Activated T-cell treated with anti-CD3 and anti-CD28 coated beads, Interleukin-2, amount 50 U/mL, for 4 hours (primary cell): ENCODE data around the gene CPT1B. TPM values are rescaled to one million over a fixed set of nuclear protein-coding genes. Genes with fewer than 3 reads are reported as not detected.

Experiments
- ATAC-seq, 2 donors: fragments of 200-7000 bp; cut with Tn5 transposase; one replicate each; pipeline ENCODE4 v1.10.0; 2021
- DNase-seq: peaks from one replicate; pipeline ENCODE4 v3.0.0-alpha.2; 2020
- H3K27me3 Mint-ChIP-seq: one replicate; pipeline ENCODE4 v1.8.0; 2021; ENCODE audit warnings: low read depth, mixed read lengths
- H3K36me3 Mint-ChIP-seq: one replicate; pipeline ENCODE4 v1.8.0; 2022; ENCODE audit warnings: mixed read lengths; ENCODE audit not compliant: insufficient read depth
- H3K4me1 Mint-ChIP-seq: one replicate; pipeline ENCODE4 v1.8.0; 2021; ENCODE audit warnings: low read depth, mixed read lengths
- H3K4me3 Mint-ChIP-seq: one replicate; pipeline ENCODE4 v1.8.0; 2021; ENCODE audit warnings: mild to moderate bottlenecking, moderate library complexity, mixed read lengths
- H3K9me3 Mint-ChIP-seq: one replicate; pipeline ENCODE4 v1.8.0; 2021; ENCODE audit warnings: mixed read lengths
- total RNA-seq, 3 donors: library from RNA; stranded (reverse); gene quantifications; one replicate each; pipeline ENCODE4 v1.2.1, GENCODE V29; 2021

Gene CPT1B
- total RNA-seq, 3 donors from 2014 or later: 30.0 to 38.3 (median 32.7) TPM

GRCh38 chr22:50585238-50585637, 7.0 kb upstream of the CPT1B start:
- Mint-ChIP-seq H3K27me3 (no peaks in the 10 kb centered on the region), H3K4me1 (peaks cover 12% of the 10 kb centered on the region), H3K4me3 (no peak overlapping the region), H3K36me3 (peaks cover under 1% of the 10 kb centered on the region), H3K9me3 (no peaks in the 10 kb centered on the region)
- DNase-seq (no peak), ATAC-seq (no peak)

DNA sequence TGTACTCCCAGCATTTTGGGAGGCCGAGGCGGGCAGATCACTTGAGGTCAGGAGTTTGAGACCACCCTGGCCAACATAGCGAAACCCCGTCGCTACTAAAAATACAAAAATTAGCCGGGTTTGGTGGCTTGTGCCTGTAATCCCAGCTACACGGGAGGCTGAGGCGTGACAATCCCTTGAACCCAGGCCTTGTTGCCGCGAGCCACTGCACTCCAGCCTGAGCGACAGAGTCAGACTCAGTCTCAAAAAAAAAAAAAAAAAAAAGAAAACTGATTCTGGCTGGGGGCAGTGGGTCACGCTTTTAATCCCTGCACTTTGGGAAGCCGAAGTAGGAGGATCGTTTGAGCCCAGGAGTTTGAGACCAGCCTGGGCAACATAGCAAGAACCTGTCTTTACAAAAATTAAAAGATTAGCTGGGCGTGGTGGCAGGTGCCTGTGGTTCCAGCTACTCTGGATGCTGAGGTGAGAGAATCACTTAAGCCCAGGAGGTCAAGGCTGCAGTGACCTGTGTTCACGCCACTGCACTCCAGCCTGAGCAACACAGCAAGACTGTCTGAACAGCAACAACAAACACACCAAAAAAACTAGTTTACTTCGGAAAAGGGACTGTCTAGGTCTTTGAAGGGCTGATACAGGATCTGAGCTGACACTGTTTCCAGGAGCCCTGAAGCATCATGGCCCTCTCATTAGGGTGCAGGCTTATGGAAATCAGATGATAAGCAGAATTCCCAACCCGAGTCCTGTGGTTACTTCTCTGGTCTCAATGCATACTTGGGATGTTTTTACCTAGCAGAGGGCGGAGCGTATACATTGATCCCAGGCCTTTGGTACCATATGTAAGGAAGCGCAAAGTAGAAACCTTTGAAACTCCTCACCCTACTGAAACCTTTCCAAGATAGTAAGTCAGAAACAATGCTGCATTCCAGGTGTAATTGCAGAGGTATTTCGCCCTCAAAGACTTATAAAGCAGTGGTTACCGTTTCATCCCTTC, 6.2 kb upstream of the CPT1B start:
- Mint-ChIP-seq H3K4me3 (peak overlapping the region; percentile 88), H3K4me1 (peaks cover 16% of the 10 kb centered on the region), H3K36me3 (peaks cover 5% of the 10 kb centered on the region), H3K27me3 (no peaks in the 10 kb centered on the region), H3K9me3 (no peaks in the 10 kb centered on the region)
- ATAC-seq (no peak), DNase-seq (no peak)

- peaks cover 16% of the 10 kb centered on the region for H3K4me1 Mint-ChIP-seq
Measured at GRCh38 chr22:50583294-50583861, 5.2 kb upstream of the CPT1B start.

GRCh38 chr22:50582493-50583293, 4.5 kb upstream of the CPT1B start, which contains the start of gene CHKB:
CHKB (minus strand) TSS chr22:50582849; CDS start chr22:50582781, 68 bp downstream.
- DNase-seq: peak; percentile 96
- Mint-ChIP-seq H3K4me1 (peaks cover 17% of the 10 kb centered on the region), H3K27me3 (no peaks in the 10 kb centered on the region)

More at GRCh38 chr22:50583294-50583861, 5.2 kb upstream of the CPT1B start:
- H3K9me3 Mint-ChIP-seq: no peaks in the 10 kb centered on the region
- peak overlapping the region; percentile 88 for H3K4me3 Mint-ChIP-seq
- DNase-seq (no peak), ATAC-seq (peak; percentile 8 to 14)
- H3K36me3 Mint-ChIP-seq: peaks cover 5% of the 10 kb centered on the region
- H3K27me3 Mint-ChIP-seq: no peaks in the 10 kb centered on the region

DNA sequence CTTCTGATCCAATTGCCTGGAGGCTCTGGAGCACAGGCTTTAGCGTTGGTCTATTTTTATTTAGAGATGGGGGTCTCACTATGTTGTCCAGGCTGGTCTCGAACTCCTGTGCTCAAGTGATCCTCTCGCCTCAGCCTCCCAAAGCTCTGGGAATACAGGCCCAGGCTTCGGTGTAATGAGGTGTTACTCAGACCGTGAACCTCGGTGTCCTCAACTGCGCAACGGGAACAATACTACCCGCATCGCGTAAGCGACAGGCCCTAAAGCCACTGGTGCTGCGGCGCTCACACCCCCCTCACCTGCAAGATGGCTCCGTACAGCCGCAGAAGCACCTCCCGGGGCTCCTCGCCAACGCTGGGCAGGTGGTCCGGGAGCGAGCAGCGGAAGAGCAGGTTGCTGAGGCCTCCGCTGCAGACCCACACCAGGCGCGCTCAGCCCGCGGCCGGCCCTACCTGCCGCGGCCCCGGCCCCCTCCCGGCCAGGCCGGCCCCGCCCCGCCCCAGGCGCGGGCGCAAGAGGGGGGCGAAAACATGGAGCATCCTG, 3.8 kb upstream of the CPT1B start:
- Mint-ChIP-seq H3K36me3 (peaks cover 5% of the 10 kb centered on the region), H3K27me3 (no peaks in the 10 kb centered on the region), H3K4me1 (peaks cover 23% of the 10 kb centered on the region), H3K9me3 (no peaks in the 10 kb centered on the region), H3K4me3 (peak overlapping the region; percentile 88)
- DNase-seq (peak; percentile 18), ATAC-seq (peak; percentile 2 to 4)

More at GRCh38 chr22:50582493-50583293, 4.5 kb upstream of the CPT1B start, which contains the start of gene CHKB:
- peak; percentile 96 for ATAC-seq
- H3K4me3 Mint-ChIP-seq: peak within 1 kb of the TSS; percentile 88
- no peaks in the 10 kb centered on the region for H3K9me3 Mint-ChIP-seq
- peaks cover 5% of the 10 kb centered on the region for H3K36me3 Mint-ChIP-seq

DNA sequence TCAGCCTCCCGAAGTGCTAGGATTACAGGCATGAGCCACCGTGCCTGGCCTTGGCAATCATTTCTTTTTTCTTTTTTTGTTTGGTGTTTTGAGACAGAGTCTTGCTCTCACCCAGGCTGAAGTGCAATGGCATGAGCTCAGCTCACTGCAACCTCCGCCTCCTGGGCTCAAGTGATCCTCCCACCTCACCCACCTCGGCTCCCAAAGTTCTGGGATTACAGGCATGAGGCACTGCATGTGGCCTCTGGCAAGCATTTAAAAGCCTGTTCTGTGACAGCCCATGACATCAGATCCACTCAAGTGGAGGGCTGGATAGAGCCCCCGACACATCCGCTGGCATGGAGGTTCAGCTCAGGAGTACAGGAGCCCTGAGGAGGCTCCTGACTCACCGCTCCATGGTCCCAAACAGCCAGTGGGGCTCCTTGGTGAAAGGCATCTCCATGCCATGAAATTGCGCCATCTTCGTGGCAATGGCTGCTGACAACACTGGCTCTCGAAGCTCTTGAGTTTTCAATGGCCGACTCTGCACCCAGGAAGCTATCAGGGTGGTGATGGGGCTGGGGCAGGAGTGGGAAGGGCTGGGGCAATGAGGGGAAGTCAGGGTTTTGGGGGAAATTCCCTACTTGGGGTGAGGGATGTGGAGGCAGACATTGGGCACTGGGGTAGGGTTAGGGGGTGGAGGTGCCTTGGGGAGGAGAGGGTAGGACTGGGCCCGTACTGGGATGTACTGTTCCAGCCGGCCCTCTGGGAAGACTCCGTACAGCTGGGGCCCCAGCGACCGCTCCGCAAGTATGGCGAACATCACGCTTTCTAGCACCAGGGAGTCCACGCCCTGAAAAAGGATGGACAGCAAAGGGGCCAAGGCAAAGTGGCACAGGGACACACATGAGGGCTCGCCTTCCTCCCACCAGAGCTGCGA, 3.1 kb upstream of the CPT1B start:
- Mint-ChIP-seq H3K27me3 (no peaks in the 10 kb centered on the region), H3K4me1 (peaks cover 23% of the 10 kb centered on the region), H3K36me3 (peaks cover 5% of the 10 kb centered on the region), H3K9me3 (no peaks in the 10 kb centered on the region), H3K4me3 (peak overlapping the region; percentile 84)
- ATAC-seq (no peak), DNase-seq (no peak)

GRCh38 chr22:50579752-50580151, 1.5 kb upstream of the CPT1B start:
- Mint-ChIP-seq H3K9me3 (no peaks in the 10 kb centered on the region), H3K27me3 (no peaks in the 10 kb centered on the region), H3K36me3 (peaks cover 5% of the 10 kb centered on the region), H3K4me3 (no peak overlapping the region), H3K4me1 (peaks cover 23% of the 10 kb centered on the region)
- DNase-seq (no peak), ATAC-seq (no peak)

DNA sequence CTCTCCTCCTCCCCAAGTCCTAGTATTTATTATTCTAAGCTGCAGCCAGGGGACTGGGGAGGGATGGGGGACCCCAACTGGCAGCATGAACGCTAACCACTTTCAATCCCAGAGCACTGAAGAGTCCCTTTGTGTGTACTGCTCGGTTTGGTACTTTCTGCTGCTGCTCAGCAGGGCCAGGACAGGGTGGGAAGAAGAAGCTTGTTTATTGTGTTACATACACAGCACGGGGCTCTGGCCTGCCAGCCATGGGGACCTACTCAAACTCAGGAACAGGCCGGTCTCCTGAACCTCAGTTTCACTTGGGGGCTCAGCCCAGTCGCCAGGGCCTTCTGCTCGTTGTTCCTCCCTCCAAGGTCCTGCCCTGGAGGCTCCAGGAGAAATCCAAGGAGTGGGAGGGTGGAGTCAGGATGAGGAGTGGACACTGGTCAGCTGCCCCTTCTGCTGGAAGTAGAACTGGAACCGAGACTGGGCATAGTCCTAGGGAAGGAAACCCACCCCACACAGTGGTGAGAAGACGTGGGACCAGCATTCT, 616 bp upstream of the CPT1B start:
- peaks cover 22% of the 10 kb centered on the region for H3K4me1 Mint-ChIP-seq
- H3K36me3 Mint-ChIP-seq: peaks cover 5% of the 10 kb centered on the region
- H3K4me3 Mint-ChIP-seq: no peak overlapping the region
- no peaks in the 10 kb centered on the region for H3K27me3 Mint-ChIP-seq
- H3K9me3 Mint-ChIP-seq: no peaks in the 10 kb centered on the region
- ATAC-seq (no peak), DNase-seq (no peak)

- no peaks in the 10 kb centered on the region for H3K9me3 Mint-ChIP-seq
- no peak overlapping the region for H3K4me3 Mint-ChIP-seq
- no peaks in the 10 kb centered on the region for H3K27me3 Mint-ChIP-seq
- ATAC-seq (no peak), DNase-seq (no peak)
- H3K4me1 Mint-ChIP-seq: peaks cover 17% of the 10 kb centered on the region
- peaks cover 5% of the 10 kb centered on the region for H3K36me3 Mint-ChIP-seq
Measured at GRCh38 chr22:50577697-50577986, 585 bp downstream of the CPT1B start.

GRCh38 chr22:50576806-50577696, 1.2 kb downstream of the CPT1B start:
- peaks cover 5% of the 10 kb centered on the region for H3K36me3 Mint-ChIP-seq
- H3K4me3 Mint-ChIP-seq: no peak overlapping the region
- DNase-seq (no peak), ATAC-seq (no peak)
- H3K9me3 Mint-ChIP-seq: no peaks in the 10 kb centered on the region
- no peaks in the 10 kb centered on the region for H3K27me3 Mint-ChIP-seq
- peaks cover 17% of the 10 kb centered on the region for H3K4me1 Mint-ChIP-seq

GRCh38 chr22:50576070-50576469, 2.2 kb downstream of the CPT1B start:
- DNase-seq: no peak
- Mint-ChIP-seq H3K4me1 (peaks cover 13% of the 10 kb centered on the region), H3K27me3 (no peaks in the 10 kb centered on the region), H3K36me3 (peaks cover 5% of the 10 kb centered on the region), H3K9me3 (no peaks in the 10 kb centered on the region), H3K4me3 (no peak overlapping the region)
- no peak for ATAC-seq

GRCh38 chr22:50575426-50575941, 2.7 kb downstream of the CPT1B start:
- ATAC-seq: no peak
- H3K4me3 Mint-ChIP-seq: no peak overlapping the region

More at GRCh38 chr22:50575426-50575941, 2.7 kb downstream of the CPT1B start:
- Mint-ChIP-seq H3K4me1 (peaks cover 11% of the 10 kb centered on the region), H3K36me3 (peaks cover 8% of the 10 kb centered on the region), H3K9me3 (no peaks in the 10 kb centered on the region), H3K27me3 (no peaks in the 10 kb centered on the region)
- no peak for DNase-seq
